Spleen (tissue), 7 donors: Measurements from ENCODE around the gene RSPH9.

Experiments
- CTCF ChIP-seq, 11 experiments: fragments of 200-600 bp in 7 of 11; fragments of 450-650 bp in 4 of 11; sonication (generic) in 4 of 11; IDR thresholded peaks in 8 of 11; conservative IDR thresholded peaks in 3 of 11; 1 replicate in 7 of 11; 2 replicates in 4 of 11; pipeline versions ENCODE4 v1.4.0 to v1.8.0; 2016 to 2021; ENCODE audit warnings: antibody characterized with exemption in 11 of 11, inconsistent platforms in 4 of 11, mild to moderate bottlenecking in 1 of 11
- POLR2A ChIP-seq, 3 donors: fragments of 450-650 bp; IDR thresholded peaks; one replicate each; pipeline ENCODE4 v1.5.1; 2017; ENCODE audit warnings: antibody characterized with exemption in 3 of 3, mild to moderate bottlenecking in 1 of 3
- POLR2AphosphoS5 ChIP-seq, 3 donors: sonication (generic); formaldehyde crosslinking; IDR thresholded peaks; one replicate each; pipeline ENCODE4 v1.5.1; 2017; ENCODE audit warnings: antibody characterized with exemption in 3 of 3
- donor health status: DM: no; HTN: no; CAD: no; lungs with moderate emphysema.
- donor health status: DM: no; HTN: no; CAD: no.
- donor health status: DM: no; HTN: no; CAD: no.

DNA sequence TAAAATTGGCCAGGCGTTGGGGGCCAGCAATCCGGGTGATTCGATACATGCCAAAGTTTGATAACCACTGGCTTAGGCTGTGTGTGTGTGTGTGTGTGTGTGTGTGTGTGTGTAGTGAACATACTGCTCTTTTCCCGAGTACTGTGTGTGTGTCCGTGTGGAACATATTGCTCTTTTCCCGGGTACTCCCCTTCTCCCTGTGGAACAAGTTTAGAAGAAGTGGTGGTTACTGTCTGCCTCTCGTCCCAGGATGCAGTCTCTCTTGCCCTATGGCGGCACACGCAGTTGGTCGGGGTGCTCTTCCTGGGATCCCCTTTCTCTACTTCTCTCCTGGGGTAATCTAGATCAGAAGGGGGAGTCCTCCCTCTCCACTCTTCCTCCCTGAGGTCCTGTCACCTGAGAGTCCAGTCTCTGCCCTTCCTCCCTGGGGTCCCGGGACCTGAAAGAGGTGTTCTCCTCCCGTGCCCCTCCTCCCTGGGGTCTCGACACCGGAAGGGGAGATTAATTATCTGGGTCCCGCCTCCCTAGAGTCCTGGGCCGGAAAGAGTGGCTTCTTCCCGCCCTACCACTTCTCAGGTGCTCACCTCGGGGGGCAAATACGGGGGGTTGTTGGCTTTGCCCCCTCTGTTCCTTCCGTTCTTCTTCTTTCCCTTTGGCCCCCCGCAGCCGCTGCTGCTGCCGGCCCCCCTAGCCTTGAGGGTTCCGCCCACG, 16.3 kb upstream of the RSPH9 start:
- TF ChIP-seq POLR2AphosphoS5 (IDR thresholded peaks at IDR 0.05) (no peak), CTCF (IDR thresholded peaks at IDR 0.05 in 8 of 11, conservative IDR thresholded peaks at IDR 0.05 in 3 of 11) (no peak), POLR2A (IDR thresholded peaks at IDR 0.05) (no peak)
